IPS DF 19.7 (cell line): ENCODE measurements around the gene PSEN2.
"Not testable (repeated sequence)": the region's sequence is repeated elsewhere in the genome, so short reads cannot be mapped to it uniquely, and the experiment has no call there.

Experiments used
- DNase-seq: peaks from one replicate; pipeline ENCODE4 v3.0.0-alpha.2; 2013; ENCODE audit warnings: low read depth, low spot score

PSEN2 gene

DNA sequence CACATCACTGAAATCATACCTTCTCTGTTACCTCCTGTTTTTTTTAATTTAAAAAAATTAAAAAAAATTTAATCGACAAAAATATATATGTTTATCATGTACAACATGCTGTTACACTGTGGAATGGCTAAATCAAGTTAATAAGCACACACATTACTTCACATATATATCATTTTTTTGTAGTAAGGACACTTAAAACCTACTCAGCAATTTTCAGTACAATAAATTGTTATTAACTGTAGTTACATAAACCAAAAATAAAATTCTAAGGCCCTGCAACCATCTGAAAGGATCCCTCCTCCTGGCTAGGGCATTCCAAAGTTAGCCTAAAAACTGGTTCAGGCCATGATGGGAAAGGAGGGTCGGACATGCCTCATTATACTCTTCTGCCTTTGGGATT is 46.1 kb downstream of the PSEN2 start:
- DNase-seq: no peak

DNA sequence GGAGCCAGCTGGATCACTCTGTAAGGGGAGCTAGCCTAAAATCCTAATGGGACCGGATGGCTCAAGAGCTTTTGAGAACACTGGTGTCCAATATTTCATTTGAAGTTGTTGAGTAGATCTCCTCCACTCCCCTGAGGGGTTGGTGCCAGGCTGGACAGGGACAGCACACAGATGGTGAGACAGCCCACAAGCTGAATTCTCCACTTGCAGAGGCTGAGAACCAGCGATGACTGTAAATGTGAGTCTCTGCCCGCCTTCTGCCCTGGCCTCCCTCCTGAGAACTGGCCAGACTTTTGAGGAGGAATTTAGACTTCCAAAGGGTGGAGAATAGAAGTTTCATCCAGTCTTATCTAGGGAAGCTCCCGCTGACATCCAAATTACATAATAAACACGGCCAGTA is 49.2 kb downstream of the PSEN2 start:
- no peak for DNase-seq

DNA sequence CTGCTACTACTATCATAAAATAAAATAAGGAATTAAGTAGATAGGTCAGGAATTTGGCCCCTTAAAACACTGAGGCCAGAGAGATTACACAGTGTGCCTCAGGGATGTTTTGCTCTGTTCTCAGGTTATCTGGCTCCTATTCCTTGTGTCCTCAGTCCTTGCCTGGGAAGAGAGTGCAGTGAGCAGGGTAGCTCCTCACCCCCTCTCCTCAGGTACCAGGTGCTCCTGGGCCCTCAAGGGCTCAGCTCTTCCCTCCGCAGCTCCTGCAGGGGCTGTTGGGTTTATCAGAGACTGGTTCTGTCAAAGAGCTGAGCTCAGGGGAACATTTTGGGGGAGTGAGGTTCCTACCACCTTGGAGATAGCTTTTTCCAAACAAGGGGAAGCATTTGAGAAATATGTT is 49.6 kb downstream of the PSEN2 start:
- DNase-seq: no peak

DNA sequence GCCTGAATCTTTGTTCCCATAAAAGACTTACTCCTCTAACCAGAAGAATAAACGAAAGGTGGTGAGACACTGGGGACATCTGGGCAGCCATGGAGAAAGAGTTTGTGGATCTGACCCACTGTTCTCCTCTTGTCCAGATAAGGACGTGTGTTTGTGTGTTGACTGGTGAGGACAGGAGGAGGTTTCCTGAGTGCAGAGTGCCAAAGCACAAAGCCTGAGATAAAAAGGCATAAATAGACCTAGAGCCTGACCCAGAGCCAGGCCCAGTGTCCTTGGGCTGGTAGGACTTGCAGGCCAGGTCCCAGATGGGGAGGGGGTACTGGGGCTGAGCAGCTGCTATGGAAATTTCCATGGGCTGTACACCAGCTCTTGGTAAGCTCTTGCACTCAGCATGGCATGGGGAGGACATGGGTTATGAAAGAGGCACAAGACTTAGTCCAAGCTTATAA is 50.1 kb downstream of the PSEN2 start:
- DNase-seq: no peak

DNA sequence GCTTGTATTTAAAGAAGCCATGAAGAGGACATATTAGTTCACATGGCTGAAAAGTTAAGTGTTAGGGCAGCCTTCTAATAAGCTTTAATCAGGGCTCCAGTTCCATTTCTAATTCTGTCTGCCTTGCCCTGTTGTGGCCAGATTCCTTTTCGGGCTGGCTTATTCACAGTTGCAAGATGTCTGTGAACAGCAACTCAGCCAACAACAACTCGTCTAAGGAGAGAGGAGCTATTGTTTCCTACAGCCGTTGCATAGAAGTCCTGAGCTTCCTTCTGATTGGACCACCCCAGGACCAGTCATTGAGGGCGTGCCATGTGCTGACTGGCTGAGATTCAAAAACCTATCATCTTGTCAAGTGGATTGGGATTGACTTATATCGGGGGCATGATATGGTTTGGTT is 51.1 kb downstream of the PSEN2 start:
- no peak for DNase-seq

DNA sequence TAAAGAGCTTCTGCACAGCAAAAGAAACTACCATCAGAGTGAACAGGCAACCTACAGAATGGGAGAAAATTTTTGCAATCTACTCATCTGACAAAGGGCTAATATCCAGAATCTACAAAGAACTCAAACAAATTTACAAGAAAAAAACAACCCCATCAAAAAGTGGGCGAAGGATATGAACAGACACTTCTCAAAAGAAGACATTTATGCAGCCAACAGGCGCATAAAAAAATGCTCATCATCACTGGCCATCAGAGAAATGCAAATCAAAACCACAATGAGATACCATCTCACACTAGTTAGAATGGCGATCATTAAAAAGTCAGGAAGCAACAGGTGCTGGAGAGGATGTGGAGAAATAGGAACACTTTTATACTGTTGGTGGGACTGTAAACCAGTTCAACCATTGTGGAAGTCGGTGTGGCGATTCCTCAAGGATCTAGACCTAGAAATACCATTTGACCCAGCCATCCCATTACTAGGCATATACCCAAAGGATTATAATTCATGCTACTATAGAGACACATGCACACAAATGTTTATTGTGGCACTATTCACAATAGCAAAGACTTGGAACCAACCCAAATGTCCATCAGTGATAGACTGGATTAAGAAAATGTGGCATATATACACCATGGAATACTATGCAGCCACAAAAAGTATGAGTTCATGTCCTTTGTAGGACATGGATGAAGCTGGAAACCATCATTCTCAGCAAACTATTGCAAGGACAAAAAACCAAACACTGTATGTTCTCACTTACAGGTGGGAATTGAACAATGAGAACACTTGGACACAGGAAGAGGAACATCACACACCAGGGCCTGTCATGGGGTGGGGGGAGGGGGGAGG is 59.1 kb downstream of the PSEN2 start:
- not testable (repeated sequence) for DNase-seq

DNA sequence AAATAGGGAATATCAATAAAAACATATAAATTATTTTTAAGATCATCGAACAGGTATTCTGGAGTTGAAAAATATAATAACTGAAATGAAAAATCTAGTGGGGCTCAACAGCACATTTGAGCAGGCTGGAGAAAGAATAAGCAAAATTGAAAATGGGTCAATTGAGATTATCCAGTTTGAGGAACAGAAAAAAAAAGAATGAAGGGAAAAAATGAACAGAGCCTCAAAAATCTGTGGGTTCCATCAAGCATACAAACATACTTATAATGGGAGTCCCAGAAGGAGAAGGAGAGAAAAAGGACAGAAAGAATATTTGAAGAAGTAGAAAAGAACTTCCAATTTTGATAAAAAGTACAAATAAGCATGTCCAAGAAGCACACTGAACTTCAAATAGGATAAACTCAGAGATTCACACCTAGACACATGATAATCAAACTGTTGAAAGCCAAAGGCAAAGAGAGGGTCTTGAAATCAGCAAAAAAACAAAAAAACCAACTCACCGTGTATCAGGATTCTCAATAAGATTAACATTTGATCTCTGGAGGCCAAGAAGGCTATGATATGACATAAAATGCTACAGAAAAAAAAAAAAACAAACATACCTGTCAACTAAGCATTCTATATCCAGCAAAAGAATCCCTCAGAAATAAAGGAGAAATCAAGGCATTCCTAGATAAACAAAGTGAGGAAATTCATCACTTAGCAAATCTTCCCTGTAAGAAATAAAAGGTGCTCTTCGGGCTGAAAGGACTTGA is 64.2 kb downstream of the PSEN2 start:
- DNase-seq: no peak

DNA sequence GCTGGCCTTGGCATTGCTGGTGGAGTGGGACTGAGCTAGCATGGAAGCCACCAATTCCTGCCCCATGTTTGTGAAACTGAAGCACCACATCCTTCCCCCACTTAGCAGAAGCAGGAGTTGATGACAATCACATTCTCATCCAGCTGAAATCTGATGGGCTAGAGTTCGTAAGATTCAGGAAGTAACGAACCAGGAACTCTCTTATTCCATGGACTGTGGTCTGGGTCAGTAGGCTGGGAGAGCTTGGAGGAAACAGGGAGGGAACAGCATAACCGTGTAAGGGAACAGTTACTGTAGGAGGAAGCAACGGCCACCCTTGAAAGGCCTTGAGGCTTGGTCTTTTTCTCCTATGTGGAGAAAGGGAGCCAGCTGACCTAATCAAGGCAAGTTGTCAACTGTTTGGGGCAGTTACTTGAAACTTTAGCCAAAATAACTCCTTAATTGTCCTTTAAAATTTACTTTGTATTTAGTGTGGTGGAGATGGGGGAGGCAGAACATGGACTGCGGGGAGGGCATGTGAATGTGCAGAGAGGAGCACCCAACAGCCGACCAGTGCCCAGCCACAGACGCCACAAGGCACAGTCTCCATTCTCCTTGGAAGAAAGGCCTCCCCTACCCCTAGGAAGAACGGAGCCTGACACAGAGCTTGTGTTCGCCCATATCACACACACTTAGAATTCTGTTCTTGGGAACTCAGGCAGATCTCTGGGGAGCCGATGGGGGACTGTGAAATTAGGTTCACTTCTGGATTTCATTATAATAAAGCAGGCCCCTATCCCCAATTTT is 67.7 kb downstream of the PSEN2 start:
- no peak for DNase-seq

DNA sequence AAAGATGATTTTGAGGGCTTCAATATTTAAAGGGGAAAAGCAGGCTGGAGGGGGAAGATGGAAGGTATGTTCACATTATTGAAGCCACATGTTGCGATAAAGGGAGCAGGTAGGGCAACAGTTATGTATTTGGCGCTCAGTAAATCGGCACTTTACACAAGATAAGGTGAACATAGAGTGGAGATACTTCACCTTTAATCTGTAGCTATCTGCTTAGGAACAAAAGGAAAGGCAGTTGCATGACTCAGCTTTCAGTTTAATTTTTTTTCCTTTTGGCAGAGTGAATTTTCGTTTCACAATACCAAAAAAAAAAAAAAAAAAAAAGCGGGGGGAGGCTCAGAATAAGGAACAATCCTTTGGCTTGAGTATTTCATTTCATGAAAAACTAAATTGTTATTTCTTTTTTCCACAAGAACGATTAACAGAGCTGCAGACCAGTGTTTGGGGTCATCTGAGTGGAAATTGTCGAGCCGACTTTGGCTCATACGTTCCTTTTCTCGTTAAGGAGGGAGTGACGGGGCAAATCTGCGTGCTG is 68.6 kb downstream of the PSEN2 start:
- no peak for DNase-seq

DNA sequence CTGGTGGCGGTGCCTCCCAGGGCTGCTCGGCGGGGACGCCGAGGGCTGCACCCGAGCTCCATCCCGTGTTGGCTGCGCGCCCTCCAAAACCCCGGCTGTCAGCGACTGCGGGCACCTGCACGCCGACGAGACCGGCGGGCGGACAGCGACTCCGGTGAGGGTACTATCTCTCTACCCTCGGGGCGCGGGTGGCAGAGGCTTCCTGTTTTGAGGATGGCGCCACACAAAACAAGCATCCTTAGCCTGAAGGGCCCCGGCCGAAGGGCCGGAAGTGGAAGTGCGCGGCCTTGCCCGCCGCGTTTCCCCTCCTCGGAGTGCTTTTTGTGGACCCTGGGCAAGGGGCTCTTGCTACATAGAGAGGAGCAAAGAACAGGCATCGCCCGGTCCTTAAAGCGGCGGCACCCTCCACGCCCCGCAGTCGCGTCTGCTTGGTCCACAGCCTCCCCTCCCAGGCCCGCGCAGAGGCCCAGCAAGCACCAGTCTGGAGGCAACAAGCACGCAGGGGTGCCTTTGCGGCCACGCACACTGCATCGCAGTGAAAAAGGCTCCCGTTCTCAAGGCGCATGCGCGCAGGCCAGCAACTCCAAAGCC is 69.1 kb downstream of the PSEN2 start:
- DNase-seq: peak; percentile 9

DNA sequence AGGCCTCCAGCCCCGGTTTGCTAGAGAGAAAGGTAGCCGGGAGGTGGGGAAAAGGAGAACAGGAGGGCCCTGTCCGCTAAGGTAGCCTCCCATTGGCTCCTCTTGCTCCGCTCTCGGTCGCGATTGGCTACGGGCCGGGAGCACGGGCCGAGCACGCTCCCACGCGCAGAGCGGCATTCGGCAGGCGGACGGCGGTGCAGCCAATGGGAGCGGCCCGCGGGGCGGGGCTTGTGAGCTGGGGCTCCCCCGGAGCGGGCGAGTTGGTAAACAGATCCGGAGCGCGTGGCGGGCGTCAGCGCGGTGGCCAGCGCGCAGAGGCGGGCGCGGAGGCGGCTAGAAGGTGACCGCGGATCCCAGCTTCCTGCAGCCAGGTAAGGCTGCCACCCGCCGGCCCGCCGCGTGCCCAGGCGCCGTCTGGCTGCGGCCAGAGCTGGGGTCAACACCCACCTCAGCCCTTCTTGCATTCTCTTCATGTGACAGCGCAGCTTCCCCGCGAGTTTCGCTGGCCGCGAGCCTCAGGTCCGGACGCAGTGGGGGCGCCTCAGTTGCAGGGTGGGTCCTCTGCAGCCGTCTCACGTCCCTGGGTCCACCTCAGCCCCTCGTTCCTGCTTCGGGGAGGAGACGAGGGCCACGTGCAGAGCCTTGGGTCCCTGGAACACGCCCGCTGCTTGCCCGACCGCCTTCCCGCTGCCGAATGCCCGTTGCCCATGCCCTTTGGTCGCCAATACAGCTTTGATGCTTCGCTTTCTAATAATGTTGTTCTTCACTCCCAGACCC is 69.8 kb downstream of the PSEN2 start, which contains the start of gene COQ8A:
Gene COQ8A (plus strand): TSS at position 266 of the 777 bp plus-strand sequence. CDS start 21,092 bp downstream, outside the sequence.
- peak; percentile 98 for DNase-seq

DNA sequence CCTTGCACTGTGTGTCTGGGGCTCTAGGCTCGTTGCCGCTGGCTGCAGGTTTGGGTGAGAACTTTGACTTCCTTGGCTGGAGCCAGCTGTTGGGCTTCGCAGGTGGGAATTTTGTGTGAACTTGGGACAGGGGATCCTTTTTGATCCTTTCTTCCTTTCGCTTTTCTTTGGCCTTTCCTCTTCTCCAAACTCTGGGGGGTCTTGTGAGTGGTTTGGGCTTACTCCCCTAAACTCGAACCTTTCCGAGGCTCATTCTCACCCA is 70.3 kb downstream of the PSEN2 start:
- DNase-seq: no peak

DNA sequence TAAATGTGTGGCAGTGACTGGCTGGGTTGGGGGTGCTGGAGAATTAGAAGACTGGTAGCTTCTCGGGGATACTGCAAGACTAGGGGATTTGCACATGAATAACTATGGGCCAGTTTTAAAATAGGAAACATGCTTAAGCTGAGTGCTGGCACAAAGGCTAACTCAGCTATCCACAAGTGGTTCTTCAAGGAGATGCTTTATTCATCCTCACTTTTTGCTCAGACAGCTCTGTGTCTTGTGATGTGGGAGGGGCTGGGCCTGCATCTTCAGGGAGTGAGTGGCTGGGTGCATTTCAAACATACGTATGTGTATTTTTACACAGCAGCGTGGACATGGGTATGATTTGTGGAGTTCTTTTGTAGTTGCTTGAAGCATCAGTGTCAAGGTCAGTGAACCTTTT is 72.0 kb downstream of the PSEN2 start:
- no peak for DNase-seq

DNA sequence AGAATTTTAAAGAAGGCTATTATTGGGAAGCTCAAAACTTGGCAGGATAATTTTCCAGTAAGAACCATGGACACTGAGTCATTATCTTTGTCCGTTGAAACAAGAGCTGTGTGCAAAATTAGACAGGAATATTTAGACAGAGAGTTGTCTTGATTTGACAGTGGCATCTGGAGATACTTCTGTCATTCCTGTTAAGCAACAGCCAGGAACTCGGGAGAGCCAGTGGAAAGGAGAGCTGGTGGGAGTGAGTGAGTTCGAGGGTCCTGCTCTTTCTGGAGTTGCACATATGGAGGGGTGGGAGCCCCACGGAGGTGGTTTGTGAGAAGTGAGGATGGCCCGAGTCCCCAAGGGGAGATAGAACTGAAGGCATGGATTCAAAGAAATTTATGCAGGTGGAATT is 72.7 kb downstream of the PSEN2 start:
- no peak for DNase-seq

DNA sequence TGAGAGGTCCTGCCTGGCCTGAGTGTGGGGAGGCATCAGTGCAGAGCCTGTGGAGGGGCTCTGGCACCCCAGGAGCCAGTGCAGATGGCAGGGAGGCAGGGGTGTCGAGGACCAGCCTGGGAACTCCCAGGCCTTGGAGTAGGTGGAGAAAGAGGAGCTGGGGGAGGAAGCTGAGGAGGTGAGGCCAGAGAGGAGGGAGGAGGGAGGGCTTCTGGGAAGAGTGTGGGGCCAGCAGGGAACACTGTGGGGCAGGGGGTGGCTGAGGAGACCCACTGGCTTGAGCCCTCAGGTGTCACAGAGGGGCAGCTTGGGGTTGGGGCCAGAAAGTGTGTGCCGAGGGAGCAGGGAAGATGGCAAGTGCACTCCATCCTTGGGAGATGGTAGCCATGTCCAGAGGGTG is 73.5 kb downstream of the PSEN2 start:
- DNase-seq: no peak

DNA sequence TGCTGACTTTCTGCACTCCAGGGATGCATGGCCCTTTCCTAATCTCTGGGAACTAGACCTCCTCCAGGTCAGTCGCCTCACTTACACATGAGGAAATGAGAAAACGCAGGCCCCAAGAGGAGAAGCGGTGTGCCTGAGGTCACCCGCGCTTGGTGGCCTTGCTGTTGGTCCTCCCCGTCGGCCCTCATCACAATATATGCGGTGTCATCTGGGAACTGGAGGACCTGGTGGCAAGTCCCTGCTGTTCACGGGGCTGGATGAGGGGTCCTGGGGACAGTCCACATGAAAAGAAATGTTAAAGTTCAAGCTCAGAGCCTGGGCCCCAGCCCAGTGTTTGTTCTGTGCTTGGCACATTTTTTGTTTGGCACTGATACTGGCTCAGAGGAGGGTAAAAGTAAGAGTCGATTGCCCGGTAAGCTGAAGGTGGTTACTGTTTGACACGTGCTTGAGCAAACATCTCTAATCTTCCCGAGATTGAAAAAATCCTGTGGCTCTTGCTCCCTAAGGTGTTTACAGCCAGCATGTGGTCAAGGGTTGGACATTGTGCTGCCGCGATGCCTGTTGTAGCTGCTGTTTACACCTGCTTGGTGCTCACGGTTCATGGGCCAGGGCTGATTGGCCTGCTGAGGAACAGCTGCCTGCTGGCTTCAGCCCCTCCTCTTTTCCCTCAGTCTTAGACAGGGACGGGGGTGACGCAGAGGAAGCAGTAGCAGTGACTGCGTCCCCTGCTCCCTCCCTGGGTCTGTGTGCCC is 74.9 kb downstream of the PSEN2 start:
- no peak for DNase-seq
